Upper lobe of left lung (tissue), 6 donors: ENCODE results near the gene LDB2. TPM values are rescaled to one million over a fixed set of nuclear protein-coding genes. Genes with fewer than 3 reads are reported as not detected.

ENCODE experiments used
- ATAC-seq, 2 donors: fragments of 200-7000 bp; cut with Tn5 transposase; one replicate each; pipeline ENCODE4 v1.9.1; 2022; ENCODE audit warnings: mild to moderate bottlenecking in 2 of 2, moderate library complexity in 2 of 2; ENCODE audit not compliant: low FRiP score in 2 of 2
- DNase-seq, 2 donors: peaks; one replicate each; pipeline ENCODE4 v3.0.0-alpha.2; 2019 to 2020
- H3K27ac ChIP-seq, 4 donors: fragments of 200-600 bp; sonication (generic); one replicate each; pipeline ENCODE4 v1.5.1; 2016 to 2019
- H3K27me3 ChIP-seq, 4 donors: fragments of 200-600 bp; sonication (generic); one replicate each; pipeline ENCODE4 v1.5.1; 2017 to 2019
- H3K36me3 ChIP-seq, 4 donors: fragments of 200-600 bp; sonication (generic); one replicate each; pipeline ENCODE4 v1.5.1; 2016 to 2019
- H3K4me1 ChIP-seq, 4 donors: fragments of 200-600 bp; sonication (generic); one replicate each; pipeline ENCODE4 v1.5.1; 2018 to 2019
- H3K4me3 ChIP-seq, 4 donors: fragments of 200-600 bp; sonication (generic); one replicate each; pipeline ENCODE4 v1.5.1; 2017 to 2019; ENCODE audit warnings: mild to moderate bottlenecking in 2 of 4, moderate library complexity in 1 of 4
- H3K9me3 ChIP-seq, 4 donors: fragments of 200-600 bp; sonication (generic); one replicate each; pipeline ENCODE4 v1.5.1; 2018 to 2019
- EP300 ChIP-seq, 4 donors: sonication (generic); formaldehyde crosslinking; IDR thresholded peaks; one replicate each; pipeline ENCODE4 v1.5.1; 2017; ENCODE audit warnings: antibody characterized with exemption in 4 of 4, control low read depth in 2 of 4
- POLR2A ChIP-seq, 4 donors: fragments of 450-650 bp; IDR thresholded peaks; one replicate each; pipeline ENCODE4 v1.5.1; 2016 to 2017; ENCODE audit warnings: antibody characterized with exemption in 4 of 4, mild to moderate bottlenecking in 2 of 4
- POLR2AphosphoS5 ChIP-seq, 2 donors: sonication (generic); formaldehyde crosslinking; IDR thresholded peaks; one replicate each; pipeline ENCODE4 v1.5.1; 2017; ENCODE audit warnings: antibody characterized with exemption in 2 of 2
- WGBS, 2 donors: methylation state at CpG; one replicate each; pipeline ENCODE4 v1.1.5; 2017 to 2018; 5-methylcytosine and 5-hydroxymethylcytosine counted together
- total RNA-seq, 6 donors: library from RNA; depleted of rRNA in 4 of 6; stranded (reverse); fragments of >200 nt in 4 of 6; gene quantifications; one replicate each; pipeline versions ENCODE4 v1.1.0 to v1.2.1, GENCODE V29; 2016 to 2021
- TF ChIP-seq, protein P1 (sequence below), 6 experiments: fragments of 450-650 bp in 4 of 6; fragments of 200-600 bp in 2 of 6; sonication (generic) in 2 of 6; IDR thresholded peaks; one replicate each; pipeline ENCODE4 v1.5.1; 2016 to 2019; ENCODE audit warnings: antibody characterized with exemption in 6 of 6
- donor health status: DM: no; HTN: no; CAD: no; lungs with moderate emphysema.
- donor health status: DM: no; HTN: yes; CAD: no; lungs with severe emphysema.

LDB2 gene
- total RNA-seq, 6 donors from 2014 or later = 34.6 to 94.4 (median 45.9) TPM

DNA sequence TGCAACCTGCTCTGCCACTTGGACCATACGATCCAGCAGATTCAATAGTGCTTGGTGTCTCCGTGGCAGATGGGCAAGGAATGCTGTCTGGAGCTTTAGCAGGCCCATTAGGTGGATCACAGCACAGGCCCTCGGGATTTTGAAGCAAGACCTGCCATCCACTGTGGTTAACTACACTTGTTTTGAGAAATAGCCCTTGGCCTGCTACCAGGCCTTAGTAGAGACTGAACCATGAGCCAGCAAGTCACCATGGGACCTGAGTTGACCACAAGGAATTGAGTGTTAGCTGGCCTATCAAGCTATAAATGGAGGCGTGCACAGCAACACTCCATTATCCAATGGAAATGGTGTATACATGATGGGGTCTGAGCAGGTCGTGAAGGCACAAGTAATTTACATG lies 14.5 kb upstream of the LDB2 start:
- no peaks in the 10 kb centered on the region for H3K9me3 ChIP-seq
- no peak overlapping the region for H3K27ac ChIP-seq
- no peaks in the 10 kb centered on the region for H3K27me3 ChIP-seq
- TF ChIP-seq, protein P1, sequence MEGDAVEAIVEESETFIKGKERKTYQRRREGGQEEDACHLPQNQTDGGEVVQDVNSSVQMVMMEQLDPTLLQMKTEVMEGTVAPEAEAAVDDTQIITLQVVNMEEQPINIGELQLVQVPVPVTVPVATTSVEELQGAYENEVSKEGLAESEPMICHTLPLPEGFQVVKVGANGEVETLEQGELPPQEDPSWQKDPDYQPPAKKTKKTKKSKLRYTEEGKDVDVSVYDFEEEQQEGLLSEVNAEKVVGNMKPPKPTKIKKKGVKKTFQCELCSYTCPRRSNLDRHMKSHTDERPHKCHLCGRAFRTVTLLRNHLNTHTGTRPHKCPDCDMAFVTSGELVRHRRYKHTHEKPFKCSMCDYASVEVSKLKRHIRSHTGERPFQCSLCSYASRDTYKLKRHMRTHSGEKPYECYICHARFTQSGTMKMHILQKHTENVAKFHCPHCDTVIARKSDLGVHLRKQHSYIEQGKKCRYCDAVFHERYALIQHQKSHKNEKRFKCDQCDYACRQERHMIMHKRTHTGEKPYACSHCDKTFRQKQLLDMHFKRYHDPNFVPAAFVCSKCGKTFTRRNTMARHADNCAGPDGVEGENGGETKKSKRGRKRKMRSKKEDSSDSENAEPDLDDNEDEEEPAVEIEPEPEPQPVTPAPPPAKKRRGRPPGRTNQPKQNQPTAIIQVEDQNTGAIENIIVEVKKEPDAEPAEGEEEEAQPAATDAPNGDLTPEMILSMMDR (IDR thresholded peaks at IDR 0.05) = no peak
- no peak for TF ChIP-seq POLR2AphosphoS5 (IDR thresholded peaks at IDR 0.05)
- no peak for TF ChIP-seq POLR2A (IDR thresholded peaks at IDR 0.05)
- TF ChIP-seq EP300 (IDR thresholded peaks at IDR 0.05) = no peak
- WGBS, 2 donors = 87 to 97% methylated on average over 4 to 5 of the region's 5 CpGs
- DNase-seq = no peak
- no peaks in the 10 kb centered on the region for H3K36me3 ChIP-seq
- ATAC-seq = no peak
- peaks cover 0 to 4% (median 2%) of the 10 kb centered on the region in 4 donors for H3K4me1 ChIP-seq
- H3K4me3 ChIP-seq = no peak overlapping the region

DNA sequence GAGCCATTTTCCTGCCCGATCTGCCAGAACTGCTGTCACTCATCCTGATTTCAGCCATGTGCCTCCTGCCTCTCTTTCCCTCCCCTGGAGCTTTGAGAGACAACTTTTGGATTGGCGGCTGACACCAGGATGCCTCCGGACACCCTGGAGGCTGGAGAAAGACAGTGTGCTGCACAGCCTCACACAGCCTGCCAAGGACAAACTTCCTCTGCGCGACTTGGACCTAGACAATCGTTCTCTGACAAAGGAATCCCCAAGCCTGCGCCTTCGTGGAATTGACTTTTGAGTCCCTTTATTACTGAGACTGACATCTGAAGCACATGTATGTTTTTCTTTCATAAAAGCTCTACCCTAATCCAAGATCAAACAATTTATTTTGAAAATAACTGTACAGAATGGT lies 10.8 kb upstream of the LDB2 start:
- 35 to 36% methylated on average over 8 of the region's 8 CpGs for WGBS, 2 donors
- H3K36me3 ChIP-seq = no peaks in the 10 kb centered on the region
- no peaks in the 10 kb centered on the region for H3K27me3 ChIP-seq
- TF ChIP-seq, protein P1 (IDR thresholded peaks at IDR 0.05) = no peak
- no peak for TF ChIP-seq EP300 (IDR thresholded peaks at IDR 0.05)
- TF ChIP-seq POLR2A (IDR thresholded peaks at IDR 0.05) = no peak
- TF ChIP-seq POLR2AphosphoS5 (IDR thresholded peaks at IDR 0.05) = no peak
- ATAC-seq (no peak), DNase-seq (no peak)
- H3K9me3 ChIP-seq = no peaks in the 10 kb centered on the region
- no peak overlapping the region for H3K4me3 ChIP-seq
- peaks cover 0 to 4% (median 2%) of the 10 kb centered on the region in 4 donors for H3K4me1 ChIP-seq
- peak overlapping the region in 1 of 4 donors; percentile 27 for H3K27ac ChIP-seq

DNA sequence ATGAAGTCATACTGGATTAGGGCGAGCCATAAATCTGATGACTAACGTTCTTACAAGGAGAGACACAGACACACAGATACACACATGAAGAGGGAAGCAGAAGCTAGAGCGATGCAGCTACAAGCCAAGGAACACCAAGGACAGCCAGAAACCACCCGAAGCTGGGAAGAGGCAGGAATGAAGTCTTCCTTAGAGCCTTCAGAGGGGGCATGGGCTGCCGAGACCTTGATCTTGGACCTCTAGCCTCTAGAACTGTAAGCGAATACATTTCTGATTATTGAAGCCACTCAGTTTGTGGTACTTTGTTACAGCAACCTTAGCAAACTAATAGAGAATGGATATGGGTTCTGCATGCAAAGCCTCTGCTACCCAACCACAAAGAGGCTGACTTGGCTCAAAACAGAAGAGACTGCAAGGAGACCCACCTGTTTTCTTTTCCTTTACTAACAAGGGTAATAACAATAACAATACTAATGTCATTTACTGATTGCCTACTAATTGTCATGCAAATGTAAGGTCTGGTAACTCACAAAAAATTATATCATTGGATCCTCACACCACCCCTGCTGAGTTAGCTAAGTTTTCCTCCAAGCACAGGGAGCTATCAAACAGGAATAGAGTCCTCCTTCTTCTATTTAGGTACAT lies 10.1 kb upstream of the LDB2 start:
- H3K27me3 ChIP-seq = no peaks in the 10 kb centered on the region
- H3K9me3 ChIP-seq = no peaks in the 10 kb centered on the region
- ATAC-seq = no peak
- H3K27ac ChIP-seq = no peak overlapping the region
- no peaks in the 10 kb centered on the region for H3K36me3 ChIP-seq
- TF ChIP-seq POLR2A (IDR thresholded peaks at IDR 0.05) (no peak), POLR2AphosphoS5 (IDR thresholded peaks at IDR 0.05) (no peak), EP300 (IDR thresholded peaks at IDR 0.05) (no peak)
- TF ChIP-seq, protein P1 (IDR thresholded peaks at IDR 0.05) = no peak
- no peak for DNase-seq
- H3K4me1 ChIP-seq = peaks cover 0 to 4% (median 2%) of the 10 kb centered on the region in 4 donors
- WGBS, 2 donors = 84 to 91% methylated on average over 6 of the region's 6 CpGs
- H3K4me3 ChIP-seq = no peak overlapping the region

DNA sequence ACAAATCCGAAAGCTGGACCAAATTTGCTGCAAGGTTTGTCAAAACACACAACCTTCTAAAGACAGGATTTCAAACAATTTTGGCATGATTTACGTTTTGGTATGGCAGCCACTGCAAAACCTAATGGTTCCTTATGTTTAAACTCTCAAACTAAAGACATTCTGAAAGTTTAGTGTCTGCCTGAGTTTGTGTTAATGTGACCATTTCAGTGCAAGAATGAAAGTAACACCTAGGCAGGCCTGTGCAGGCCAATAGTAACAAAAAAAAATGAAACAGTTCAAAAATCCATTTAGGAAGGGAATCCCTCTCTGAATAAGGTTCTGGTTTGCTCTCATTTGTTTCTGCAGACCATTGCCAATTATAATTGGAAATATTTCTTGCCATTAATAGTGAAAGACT lies 1.9 kb upstream of the LDB2 start:
- TF ChIP-seq POLR2AphosphoS5 (IDR thresholded peaks at IDR 0.05) (no peak), EP300 (IDR thresholded peaks at IDR 0.05) (no peak), POLR2A (IDR thresholded peaks at IDR 0.05) (no peak)
- TF ChIP-seq, protein P1 (IDR thresholded peaks at IDR 0.05) = no peak
- 74 to 78% methylated on average over 2 of the region's 2 CpGs for WGBS, 2 donors

More for the DNA sequence above, 1.9 kb upstream of the LDB2 start:
- no peak for ATAC-seq
- no peak for DNase-seq
- Histone ChIP-seq H3K4me3 (no peak overlapping the region), H3K9me3 (no peaks in the 10 kb centered on the region), H3K4me1 (peaks cover 0 to 3% (median 0%) of the 10 kb centered on the region in 4 donors), H3K36me3 (no peaks in the 10 kb centered on the region), H3K27ac (no peak overlapping the region), H3K27me3 (no peaks in the 10 kb centered on the region)
